K562 (cell line): ENCODE data around the gene KHDC3L. TPM values are rescaled to one million over a fixed set of nuclear protein-coding genes. Genes with fewer than 3 reads are reported as not detected.

ENCODE experiments used
- ATAC-seq: fragments of 200-7000 bp; cut with Tn5 transposase; 3 replicates; pipeline ENCODE4 v1.9.1; 2020; ENCODE audit warnings: moderate library complexity
- BruUV-seq: library from RNA; stranded (reverse); fragments of 400-500 nt; replicated peaks from 2 replicates; lab custom pipeline; 2021; lab: Mats Ljungman, UMichigan
- CTCF ChIA-PET: fragments of 300-600 bp; formaldehyde crosslinking; extraction: SDS; loops from one replicate; lab custom pipeline; 2021; ENCODE audit warnings: low intra/inter-chr PET ratio; lab: Yijun Ruan, JAX
- POLR2A ChIA-PET: fragments of 300-600, 350-650 bp; sonication (Branson Sonifier 250); formaldehyde crosslinking; extraction: SDS; loops from one replicate; lab custom pipeline; 2021; ENCODE audit warnings: antibody characterized with exemption, inconsistent platforms; lab: Yijun Ruan, JAX
- DNase-seq, 4 experiments: peaks; one replicate each; pipeline versions ENCODE4 v3.0.0 to v3.0.0-alpha.2; 2011 to 2018; ENCODE audit warnings: low spot score in 3 of 4, mixed read lengths in 3 of 4; ENCODE audit errors: extremely low read depth in 1 of 4
- FAIRE-seq: peaks from 2 replicates; lab custom pipeline; 2011; peaks lifted over from hg19 to GRCh38; lab: Jason Lieb, UNC
- H2AFZ ChIP-seq: 2 replicates; pipeline ENCODE4 v1.6.0; 2011; ENCODE audit warnings: low read depth, low read length, control low read depth, inconsistent platforms
- H3K27ac ChIP-seq: fragments of 200-600 bp; 3 replicates; pipeline ENCODE4 v1.8.0; 2011; ENCODE audit warnings: low read depth, mild to moderate bottlenecking, control low read depth, inconsistent platforms, low read length, moderate library complexity, mixed read lengths; ENCODE audit errors: extremely low read depth
- H3K27me3 ChIP-seq, 2 experiments: fragments of 300-600 bp in 1 of 2; 2 replicates in 1 of 2; 3 replicates in 1 of 2; pipeline versions ENCODE4 v1.6.0 to v1.8.0; 2011; ENCODE audit warnings: inconsistent platforms in 2 of 2, low read length in 2 of 2, mild to moderate bottlenecking in 1 of 2, mixed read lengths in 1 of 2, moderate library complexity in 1 of 2; ENCODE audit not compliant: control insufficient read depth in 2 of 2, insufficient read depth in 2 of 2
- H3K36me3 ChIP-seq: fragments of 300-600 bp; 3 replicates; pipeline ENCODE4 v1.8.0; 2011; ENCODE audit warnings: mild to moderate bottlenecking, low read length, inconsistent platforms; ENCODE audit not compliant: control insufficient read depth, insufficient read depth
- H3K4me1 ChIP-seq, 2 experiments: fragments of 200-600 bp in 1 of 2; replicated peaks in 1 of 2; 2 replicates in 1 of 2; 3 replicates in 1 of 2; pipeline versions ENCODE4 v1.5.1 to v1.8.0; 2011; ENCODE audit warnings: inconsistent platforms in 2 of 2, low read length in 2 of 2, mild to moderate bottlenecking in 1 of 2, mixed read lengths in 1 of 2, moderate library complexity in 1 of 2; ENCODE audit not compliant: control insufficient read depth in 2 of 2, insufficient read depth in 2 of 2
- H3K4me2 ChIP-seq: 2 replicates; pipeline ENCODE4 v1.6.1; 2011; ENCODE audit warnings: low read length, control low read depth, inconsistent platforms, mixed read lengths; ENCODE audit not compliant: insufficient read depth
- H3K4me3 ChIP-seq: fragments of 200-600 bp; sonication (generic), shearing (Covaris generic); 2 replicates; pipeline ENCODE4 v1.5.1; 2016; ENCODE audit warnings: control low read depth, inconsistent platforms
- H3K79me2 ChIP-seq: fragments of 200-600 bp; 3 replicates; pipeline ENCODE4 v1.8.0; 2011; ENCODE audit warnings: low read length, inconsistent platforms; ENCODE audit not compliant: control insufficient read depth, insufficient read depth
- H3K9ac ChIP-seq, 2 experiments: 2 replicates each; pipeline versions ENCODE4 v1.6.0 to v1.6.1; 2011; ENCODE audit warnings: low read depth in 2 of 2, low read length in 2 of 2, control low read depth in 1 of 2, inconsistent platforms in 1 of 2, mild to moderate bottlenecking in 1 of 2, mixed read lengths in 1 of 2; ENCODE audit not compliant: insufficient read depth in 1 of 2
- H3K9me1 ChIP-seq: one replicate; pipeline ENCODE4 v1.6.0; 2011; ENCODE audit warnings: inconsistent platforms, mild to moderate bottlenecking, low read length, moderate library complexity; ENCODE audit not compliant: control insufficient read depth, insufficient read depth
- H3K9me3 ChIP-seq: replicated peaks from 2 replicates; pipeline ENCODE4 v1.5.1; 2011; ENCODE audit warnings: low read depth, low read length, inconsistent platforms; ENCODE audit not compliant: control insufficient read depth, insufficient read depth
- H4K20me1 ChIP-seq: replicated peaks from 2 replicates; pipeline ENCODE4 v1.6.1; 2011; ENCODE audit warnings: low read length, inconsistent platforms, mixed read lengths; ENCODE audit not compliant: control insufficient read depth, insufficient read depth
- BCOR ChIP-seq: fragments of 450-650 bp; IDR thresholded peaks from 2 replicates; pipeline ENCODE4 v1.6.1; 2016
- HLTF ChIP-seq: fragments of 450-650 bp; IDR thresholded peaks from 2 replicates; pipeline ENCODE4 v1.6.1; 2016
- NBN ChIP-seq: fragments of 450-650 bp; IDR thresholded peaks from 2 replicates; pipeline ENCODE4 v1.6.1; 2016; ENCODE audit warnings: low read depth, mild to moderate bottlenecking
- NR4A1 ChIP-seq, 2 experiments: fragments of 250-450 bp in 1 of 2; fragments of 450-650 bp in 1 of 2; sonication (Bioruptor Pico) in 1 of 2; IDR thresholded peaks; 2 replicates each; pipeline versions ENCODE4 v1.4.0 to v1.6.1; 2016 to 2020; ENCODE audit warnings: mild to moderate bottlenecking in 2 of 2, missing compliant biosample characterization in 1 of 2, missing genetic modification characterization in 1 of 2, moderate library complexity in 1 of 2
- SPI1 ChIP-seq: IDR thresholded peaks from 2 replicates; pipeline ENCODE4 v1.6.1; 2011; ENCODE audit warnings: low read depth, low read length, control low read depth, borderline replicate concordance
- ZNF507 ChIP-seq: conservative IDR thresholded peaks from 2 replicates; pipeline ENCODE4 v1.6.1; 2017; ENCODE audit warnings: missing genetic modification characterization, missing compliant biosample characterization
- ZNF518B ChIP-seq: fragments of 250-450 bp; sonication (Bioruptor Pico); IDR thresholded peaks from 2 replicates; pipeline ENCODE4 v1.5.0; 2021; ENCODE audit warnings: mild to moderate bottlenecking, moderate library complexity
- in situ Hi-C: fragments of 300-500 bp; cut with MboI; formaldehyde crosslinking; loops from 4 replicates; pipeline ENCODE4 v1.15.0; 2018; ENCODE audit warnings: inconsistent platforms, mixed read lengths
- intact Hi-C: fragments of 100-400 bp; cut with micrococcal nuclease; formaldehyde crosslinking; loops from 2 replicates; pipeline ENCODE4 v1.14.2; 2022
- polyA plus RNA-seq, 8 experiments: library from polyadenylated mRNA; depleted of rRNA in 4 of 8; stranded (reverse) in 5 of 8; unstranded in 3 of 8; fragments of >200 nt; fragmentation: Nextera tagmentation in 2 of 8; fragmentation: Illumina TruSeq in 1 of 8; extraction: Ambion mirVana in 2 of 8; extraction: Trizol in 1 of 8; gene quantifications; 2 replicates each; pipeline versions ENCODE4 v1.2.1 to v1.2.3, GENCODE V29; 2011 to 2014; ENCODE audit warnings: inconsistent platforms in 1 of 8, missing spikeins in 1 of 8
- total RNA-seq, 7 experiments: library from RNA; depleted of rRNA in 6 of 7; stranded (reverse); fragments of >200 nt in 6 of 7; fragmentation: Illumina TruSeq in 2 of 7; extraction: Trizol in 2 of 7; gene quantifications; 2 replicates each; pipeline versions ENCODE4 v1.2.1 to v1.2.3, GENCODE V29; 2011 to 2021; ENCODE audit warnings: low replicate concordance in 1 of 7

Gene KHDC3L
- total and polyA plus RNA-seq, 9 of the 15 experiments (the other 6 are each of a cell fraction or from before 2014, with no cell fraction given) = not detected

GRCh38 chr6:73400656-73401055 is 38.2 kb downstream of the KHDC3L start:
- H3K79me2 ChIP-seq = no peaks in the 10 kb centered on the region
- intact Hi-C loops = no loop called here
- ATAC-seq (no peak), FAIRE-seq (no peak), DNase-seq (no peak)
- no peaks in the 10 kb centered on the region for H3K9me1 ChIP-seq
- POLR2A ChIA-PET = no interaction called here
- H3K4me3 ChIP-seq = no peak overlapping the region
- H3K27me3 ChIP-seq = no peaks in the 10 kb centered on the region
- CTCF ChIA-PET = no interaction called here
- no peak overlapping the region for H3K9ac ChIP-seq
- no peaks in the 10 kb centered on the region for H3K9me3 ChIP-seq
- H4K20me1 ChIP-seq = no peaks in the 10 kb centered on the region
- in situ Hi-C loops = no loop called here
- H3K4me2 ChIP-seq = no peak overlapping the region
- no TSS peak for BruUV-seq
- no peak overlapping the region for H3K27ac ChIP-seq
- H2AFZ ChIP-seq = peak overlapping the region; percentile 51
- TF ChIP-seq HLTF (no peak), ZNF507 (tag) (no peak), SPI1 (no peak), NR4A1 (CRISPR knock-in tag; IDR thresholded peaks at IDR 0.05) (no peak), NR4A1 (tag; IDR thresholded peaks at IDR 0.05) (no peak), BCOR (no peak), NBN (no peak), ZNF518B (CRISPR knock-in tag) (no peak)
- no peaks in the 10 kb centered on the region; a peak in 1 of 5 replicates for H3K4me1 ChIP-seq
- H3K36me3 ChIP-seq = no peaks in the 10 kb centered on the region
